GM12878 (cell line): Measurements from ENCODE around the gene UBE2D3. TPM values are rescaled to one million over a fixed set of nuclear protein-coding genes. Genes with fewer than 3 reads are reported as not detected.
A peak's percentile ranks its signal among the peaks of the same experiment; 100 is the strongest.

Experiments used
- ATAC-seq: fragments of 200-7000 bp; cut with Tn5 transposase; 3 replicates; pipeline ENCODE4 v1.9.1; 2020; ENCODE audit warnings: mild to moderate bottlenecking, moderate library complexity
- BruUV-seq: library from RNA; stranded (reverse); fragments of 400-500 nt; replicated peaks from 2 replicates; lab custom pipeline; 2021; lab: Mats Ljungman, UMichigan
- CTCF ChIA-PET: fragments of 300-600 bp; sonication (Branson Sonifier 250); formaldehyde crosslinking; extraction: SDS; loops from one replicate; lab custom pipeline; 2021; ENCODE audit warnings: inconsistent platforms; lab: Yijun Ruan, JAX
- POLR2A ChIA-PET: fragments of 350-600 bp; formaldehyde crosslinking; extraction: SDS; loops from one replicate; lab custom pipeline; 2021; ENCODE audit warnings: inconsistent platforms; lab: Charles Lee
- RAD21 ChIA-PET: fragments of 300-600 bp; sonication (Branson Sonifier 250); formaldehyde crosslinking; loops from one replicate; lab custom pipeline; 2023; ENCODE audit warnings: antibody characterized with exemption; ENCODE audit not compliant: unreplicated experiment; lab: Charles Lee
- SMC1A ChIA-PET: fragments of 300-600 bp; sonication (Branson Sonifier 250); formaldehyde crosslinking; loops from one replicate; lab custom pipeline; 2023; ENCODE audit not compliant: unreplicated experiment, uncharacterized antibody; lab: Charles Lee
- DNase-seq: peaks from one replicate; pipeline ENCODE4 v3.0.0-alpha.2; 2011; ENCODE audit warnings: low read depth, low spot score
- FAIRE-seq: peaks from 3 replicates; lab custom pipeline; 2011; peaks lifted over from hg19 to GRCh38; lab: Jason Lieb, UNC
- H2AFZ ChIP-seq: 2 replicates; pipeline ENCODE4 v1.6.0; 2011; ENCODE audit warnings: low read depth, low read length, control low read depth; ENCODE audit not compliant: control insufficient read depth
- H3K27ac ChIP-seq: 2 replicates; pipeline ENCODE4 v1.5.1; 2011; ENCODE audit warnings: control low read depth; ENCODE audit not compliant: control insufficient read depth, insufficient read depth
- H3K27me3 ChIP-seq, 2 experiments: replicated peaks in 1 of 2; 2 replicates each; pipeline versions ENCODE4 v1.6.0 to v1.6.1; 2011; ENCODE audit warnings: low read length in 1 of 2; ENCODE audit not compliant: control insufficient read depth in 2 of 2, insufficient read depth in 2 of 2
- H3K36me3 ChIP-seq, 2 experiments: 2 replicates each; pipeline ENCODE4 v1.5.1; 2011; ENCODE audit warnings: low read length in 1 of 2; ENCODE audit not compliant: control insufficient read depth in 2 of 2, insufficient read depth in 2 of 2
- H3K4me1 ChIP-seq: 2 replicates; pipeline ENCODE4 v1.6.1; 2011; ENCODE audit warnings: mild to moderate bottlenecking, low read length, moderate library complexity, mixed read lengths; ENCODE audit not compliant: control insufficient read depth, insufficient read depth
- H3K4me2 ChIP-seq: 2 replicates; pipeline ENCODE4 v1.6.0; 2011; ENCODE audit warnings: control low read depth; ENCODE audit not compliant: control insufficient read depth, insufficient read depth
- H3K4me3 ChIP-seq: fragments of 200-600 bp; sonication (generic); 2 replicates; pipeline ENCODE4 v1.5.1; 2016
- H3K79me2 ChIP-seq: 2 replicates; pipeline ENCODE4 v1.6.0; 2011; ENCODE audit warnings: low read length; ENCODE audit not compliant: control insufficient read depth, insufficient read depth
- H3K9ac ChIP-seq: 2 replicates; pipeline ENCODE4 v1.8.0; 2011; ENCODE audit warnings: low read length, control low read depth, mixed read lengths; ENCODE audit not compliant: control insufficient read depth, insufficient read depth
- H3K9me3 ChIP-seq: replicated peaks from 3 replicates; pipeline ENCODE4 v1.5.1; 2011; ENCODE audit warnings: mild to moderate bottlenecking, low read length; ENCODE audit not compliant: control insufficient read depth, insufficient read depth
- H4K20me1 ChIP-seq: 2 replicates; pipeline ENCODE4 v1.6.0; 2011; ENCODE audit not compliant: control insufficient read depth, insufficient read depth
- CBX3 ChIP-seq: fragments of 200-600 bp; sonication (generic); IDR thresholded peaks from 2 replicates; pipeline ENCODE4 v1.6.1; 2016; ENCODE audit warnings: low read depth, borderline replicate concordance
- ESRRA ChIP-seq: IDR thresholded peaks from 2 replicates; pipeline ENCODE4 v1.6.1; 2012; ENCODE audit warnings: mild to moderate bottlenecking, low read length, improper control_type of control experiment
- GATAD2B ChIP-seq: fragments of 450-650 bp; conservative IDR thresholded peaks from 2 replicates; pipeline ENCODE4 v1.6.1; 2017; ENCODE audit warnings: low read depth, mild to moderate bottlenecking, moderate library complexity
- IKZF2 ChIP-seq, 2 experiments: fragments of 450-650 bp; IDR thresholded peaks; 2 replicates each; pipeline ENCODE4 v1.6.1; 2017; ENCODE audit warnings: mild to moderate bottlenecking in 2 of 2, moderate library complexity in 2 of 2
- IRF5 ChIP-seq: fragments of 450-650 bp; IDR thresholded peaks from 2 replicates; pipeline ENCODE4 v1.6.1; 2017; ENCODE audit warnings: borderline replicate concordance
- MTA2 ChIP-seq: fragments of 450-650 bp; IDR thresholded peaks from 2 replicates; pipeline ENCODE4 v1.6.1; 2016; ENCODE audit warnings: low read depth, mild to moderate bottlenecking, moderate library complexity
- NR2F1 ChIP-seq: fragments of 450-650 bp; conservative IDR thresholded peaks from 2 replicates; pipeline ENCODE4 v1.6.1; 2017; ENCODE audit warnings: mild to moderate bottlenecking
- PAX8 ChIP-seq: fragments of 450-650 bp; IDR thresholded peaks from 2 replicates; pipeline ENCODE4 v1.6.1; 2017; ENCODE audit warnings: mild to moderate bottlenecking, moderate library complexity
- PKNOX1 ChIP-seq: fragments of 450-650 bp; IDR thresholded peaks from 2 replicates; pipeline ENCODE4 v1.6.1; 2016; ENCODE audit warnings: mild to moderate bottlenecking
- RUNX3 ChIP-seq: IDR thresholded peaks from 2 replicates; pipeline ENCODE4 v1.6.1; 2012; ENCODE audit warnings: low read length, inconsistent platforms
- SKIL ChIP-seq: fragments of 450-650 bp; IDR thresholded peaks from 2 replicates; pipeline ENCODE4 v1.6.1; 2017; ENCODE audit warnings: mild to moderate bottlenecking, low read depth, inconsistent platforms; ENCODE audit not compliant: poor library complexity, severe bottlenecking
- ZBTB40 ChIP-seq: fragments of 450-650 bp; IDR thresholded peaks from 2 replicates; pipeline ENCODE4 v1.6.1; 2016; ENCODE audit warnings: mild to moderate bottlenecking, moderate library complexity, borderline replicate concordance
- ZNF274 ChIP-seq: IDR thresholded peaks from one replicate; pipeline ENCODE4 v1.8.0; 2011; ENCODE audit not compliant: insufficient read length, insufficient read depth
- ZNF384 ChIP-seq: IDR thresholded peaks from 2 replicates; pipeline ENCODE4 v1.6.1; 2012; ENCODE audit warnings: low read depth, mild to moderate bottlenecking, low read length, improper control_type of control experiment, borderline replicate concordance
- WGBS: methylation state at CpG from one replicate; pipeline ENCODE4 v1.1.6; 2016; ENCODE audit warnings: low lambda C conversion rate; ENCODE audit not compliant: insufficient replicate concordance, insufficient coverage; ENCODE audit errors: missing lambda C conversion rate; 5-methylcytosine and 5-hydroxymethylcytosine counted together
- in situ Hi-C: fragments of 300-500 bp; cut with MboI; formaldehyde crosslinking; loops from 9 replicates; pipeline ENCODE4 v1.14.3; 2018; ENCODE audit warnings: mixed read lengths
- intact Hi-C: fragments of 100-400 bp; cut with micrococcal nuclease; formaldehyde crosslinking; loops from one replicate; pipeline ENCODE4 v1.14.2; 2022; ENCODE audit not compliant: unreplicated experiment
- polyA plus RNA-seq, 11 experiments: library from polyadenylated mRNA; depleted of rRNA in 4 of 11; unstranded in 6 of 11; stranded (reverse) in 5 of 11; fragments of >200 nt; fragmentation: Nextera tagmentation in 4 of 11; fragmentation: Illumina TruSeq in 1 of 11; extraction: Ambion mirVana in 4 of 11; extraction: Trizol in 1 of 11; gene quantifications; 1 replicate in 1 of 11; 2 replicates in 10 of 11; pipeline versions ENCODE4 v1.2.1 to v1.2.3, GENCODE V29; 2011 to 2016; ENCODE audit warnings: inconsistent platforms in 2 of 11, missing spikeins in 2 of 11, low read depth in 1 of 11
- total RNA-seq, 4 experiments: library from RNA; depleted of rRNA in 3 of 4; stranded (reverse); fragments of >200 nt in 3 of 4; fragmentation: Illumina TruSeq in 1 of 4; extraction: Trizol in 1 of 4; gene quantifications; 2 replicates each; pipeline versions ENCODE4 v1.2.1 to v1.2.3, GENCODE V29; 2013 to 2021

Gene UBE2D3
- total and polyA plus RNA-seq, 10 of the 15 experiments (the other 5 are each of a cell fraction or from before 2014, with no cell fraction given), result 162 to 572 (median 395) TPM

GRCh38 chr4:102842367-102842766, 15.0 kb upstream of the UBE2D3 start:
- Histone ChIP-seq H3K4me2 (no peak overlapping the region), H3K4me3 (no peak overlapping the region), H3K9ac (no peak overlapping the region), H2AFZ (no peak overlapping the region), H3K27ac (no peak overlapping the region), H3K9me3 (no peaks in the 10 kb centered on the region; the same call in 2 of the 3 replicates), H4K20me1 (no peaks in the 10 kb centered on the region), H3K79me2 (no peaks in the 10 kb centered on the region), H3K27me3 (no peaks in the 10 kb centered on the region), H3K36me3 (no peaks in the 10 kb centered on the region; a peak in 1 of 4 replicates), H3K4me1 (no peaks in the 10 kb centered on the region)
- intact Hi-C loops (no loop called here), in situ Hi-C loops (no loop called here)
- ATAC-seq (peak; percentile 62), FAIRE-seq (no peak), DNase-seq (no peak)
- ChIA-PET POLR2A (interaction anchor here (0.7 kb wide), 2 partner anchors 9 to 20 kb away, joined by 3 read pairs; no protein-coding TSS in a partner anchor), CTCF (interaction anchor here (1.0 to 1.1 kb wide), 2 partner anchors 25 to 30 kb away, joined by 3 to 4 read pairs; no protein-coding TSS in a partner anchor), RAD21 (interaction anchor here (0.9 kb wide), 1 partner anchor 14 kb away, joined by 3 read pairs; no protein-coding TSS in a partner anchor), SMC1A (interaction anchor here (0.6 to 2.1 kb wide), 2 partner anchors 19 to 233 kb away, joined by 3 to 10 read pairs; no protein-coding TSS in a partner anchor)
- no TSS peak for BruUV-seq
- 63% methylated on average over 3 of the region's 3 CpGs for WGBS
- no peak for TF ChIP-seq GATAD2B
- no peak for TF ChIP-seq ESRRA
- TF ChIP-seq PKNOX1, result peak; percentile 95
- TF ChIP-seq NR2F1, result no peak
- no peak for TF ChIP-seq IRF5
- TF ChIP-seq ZBTB40, result no peak
- TF ChIP-seq SKIL, result no peak
- TF ChIP-seq RUNX3, result no peak
- TF ChIP-seq ZNF384, result peak; percentile 76
- TF ChIP-seq ZNF274, result no peak
- TF ChIP-seq IKZF2 (IDR thresholded peaks at IDR 0.05), result no peak
- no peak for TF ChIP-seq PAX8
- no peak for TF ChIP-seq CBX3
- peak; percentile 67 for TF ChIP-seq MTA2
